GM19395 (cell line): ENCODE data around the gene UTP11.
"Not testable (repeated sequence)": the region's sequence is repeated elsewhere in the genome, so short reads cannot be mapped to it uniquely, and the experiment has no call there.

Source experiments
- ATAC-seq: cut with Tn5 transposase; IDR thresholded peaks from one replicate; pipeline ENCODE4 v1.9.1; 2021; ENCODE audit warnings: mild to moderate bottlenecking, moderate library complexity; ENCODE audit not compliant: unreplicated experiment

Gene UTP11

DNA sequence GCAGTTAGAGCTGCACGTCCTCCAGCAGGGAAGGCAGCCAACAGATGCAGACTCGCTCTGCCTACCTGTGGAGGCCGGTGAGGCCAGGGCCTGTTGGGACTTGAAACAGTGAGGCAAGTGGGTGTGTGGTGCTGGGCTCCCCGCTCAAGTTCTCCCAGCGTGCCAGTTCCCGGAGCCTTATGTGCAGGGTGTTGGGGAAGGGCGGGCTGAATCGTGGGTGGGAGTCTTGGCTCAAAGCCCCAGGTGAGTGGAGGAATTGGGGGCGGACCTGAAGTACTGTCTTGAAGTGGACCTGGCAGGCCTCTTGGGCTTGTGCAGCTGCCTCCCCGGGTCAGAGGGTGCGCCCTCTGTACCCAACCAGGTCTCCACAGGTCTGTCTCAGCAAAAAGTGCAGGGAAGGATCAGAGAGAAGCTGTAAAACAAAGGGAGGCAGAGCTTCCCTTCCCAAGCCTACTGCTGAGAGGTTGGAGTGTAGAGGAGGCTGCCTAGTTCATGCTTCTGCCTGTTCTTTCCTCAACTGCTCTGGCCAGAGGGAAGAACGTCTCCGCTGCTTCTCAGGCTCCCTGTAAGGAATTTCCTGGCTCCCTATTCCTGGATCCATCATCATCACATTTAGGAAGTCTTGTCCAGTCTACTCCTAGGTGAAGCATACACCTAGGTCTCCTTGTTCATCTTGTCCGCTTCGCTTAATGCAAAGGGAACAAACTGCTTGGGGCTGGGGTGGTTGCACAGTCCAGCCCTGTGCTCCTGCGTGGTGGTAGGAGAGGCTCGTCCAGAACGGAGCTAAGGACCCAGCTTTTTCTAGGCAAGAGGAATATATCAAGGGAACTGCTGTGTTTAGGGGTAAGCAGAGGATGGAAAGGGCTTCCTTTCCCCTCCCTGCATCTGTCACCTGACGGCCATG lies 14.9 kb downstream of the UTP11 start:
- no peak for ATAC-seq

DNA sequence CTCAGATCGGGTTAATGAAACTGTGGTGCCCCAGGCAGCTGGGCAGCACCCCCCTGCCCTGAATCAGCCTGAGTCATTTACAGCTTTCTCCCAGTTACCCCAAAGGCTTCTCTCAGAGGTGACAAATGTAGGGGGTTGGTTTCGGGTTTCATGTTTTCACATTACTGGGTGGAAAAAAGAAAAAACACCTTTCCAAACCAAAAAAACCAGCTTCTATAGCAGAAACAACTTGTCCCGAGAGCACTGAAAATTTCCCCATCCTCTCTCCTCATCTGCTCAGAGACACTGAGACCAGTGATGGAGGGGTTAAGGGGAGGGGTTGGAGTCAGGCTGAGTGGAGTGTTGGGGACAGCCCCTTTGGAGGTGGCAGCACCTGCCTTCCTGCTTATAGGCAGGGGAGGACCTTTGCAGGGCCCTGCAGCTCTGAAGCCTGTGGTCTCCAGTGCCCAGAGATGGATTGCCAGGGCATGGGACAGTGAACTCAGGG lies 15.6 kb downstream of the UTP11 start:
- ATAC-seq, result peak; percentile 75

DNA sequence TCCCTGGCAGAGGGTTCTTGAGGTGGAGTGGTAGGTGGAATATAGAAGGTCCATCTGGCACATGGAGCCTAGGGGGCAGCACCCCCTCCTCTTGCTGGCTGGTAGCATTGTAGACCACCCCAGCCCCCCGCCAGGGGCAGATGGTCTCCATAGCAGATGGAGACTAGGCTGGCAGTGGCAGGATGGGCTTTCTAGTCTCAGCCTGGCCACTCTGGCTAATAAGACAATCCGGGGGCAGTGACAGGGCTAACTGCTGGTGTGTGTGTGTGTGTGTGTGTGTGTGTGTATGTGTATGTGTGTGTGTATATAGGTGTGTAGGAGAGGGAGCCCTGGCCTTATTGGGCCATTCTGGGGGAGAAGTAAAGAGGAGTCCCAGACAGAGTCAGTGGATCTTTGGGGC lies 16.1 kb downstream of the UTP11 start:
- no peak for ATAC-seq

DNA sequence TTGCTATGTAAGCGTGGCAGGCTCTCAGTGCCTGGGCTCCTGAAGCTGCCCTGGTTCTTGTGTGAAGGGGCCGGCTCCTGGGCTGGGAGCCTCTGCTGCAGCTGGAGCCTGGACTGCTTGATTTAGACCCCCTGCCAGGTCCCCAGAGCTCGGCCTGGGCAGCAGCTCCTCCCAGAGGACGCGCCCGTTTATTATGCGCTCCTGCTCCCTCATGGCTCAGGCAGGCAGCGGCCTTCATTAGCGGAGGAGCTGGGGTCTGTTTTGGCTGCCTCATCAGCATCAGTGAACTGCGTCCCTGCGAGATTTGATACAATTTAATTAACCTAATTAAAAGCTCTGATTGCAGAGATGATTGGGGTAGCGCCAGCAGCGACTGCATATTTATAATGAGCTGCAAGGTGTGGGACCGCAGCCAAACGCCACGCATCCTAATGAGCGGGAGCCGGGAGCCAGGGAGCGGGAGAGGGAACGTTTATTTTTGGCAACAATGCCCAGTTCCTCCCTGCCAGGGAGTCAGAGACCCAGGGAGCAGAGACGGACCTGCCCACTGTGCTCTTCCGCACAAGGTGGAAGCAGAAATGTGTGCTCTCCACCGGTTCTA lies 16.6 kb downstream of the UTP11 start:
- ATAC-seq, result no peak

DNA sequence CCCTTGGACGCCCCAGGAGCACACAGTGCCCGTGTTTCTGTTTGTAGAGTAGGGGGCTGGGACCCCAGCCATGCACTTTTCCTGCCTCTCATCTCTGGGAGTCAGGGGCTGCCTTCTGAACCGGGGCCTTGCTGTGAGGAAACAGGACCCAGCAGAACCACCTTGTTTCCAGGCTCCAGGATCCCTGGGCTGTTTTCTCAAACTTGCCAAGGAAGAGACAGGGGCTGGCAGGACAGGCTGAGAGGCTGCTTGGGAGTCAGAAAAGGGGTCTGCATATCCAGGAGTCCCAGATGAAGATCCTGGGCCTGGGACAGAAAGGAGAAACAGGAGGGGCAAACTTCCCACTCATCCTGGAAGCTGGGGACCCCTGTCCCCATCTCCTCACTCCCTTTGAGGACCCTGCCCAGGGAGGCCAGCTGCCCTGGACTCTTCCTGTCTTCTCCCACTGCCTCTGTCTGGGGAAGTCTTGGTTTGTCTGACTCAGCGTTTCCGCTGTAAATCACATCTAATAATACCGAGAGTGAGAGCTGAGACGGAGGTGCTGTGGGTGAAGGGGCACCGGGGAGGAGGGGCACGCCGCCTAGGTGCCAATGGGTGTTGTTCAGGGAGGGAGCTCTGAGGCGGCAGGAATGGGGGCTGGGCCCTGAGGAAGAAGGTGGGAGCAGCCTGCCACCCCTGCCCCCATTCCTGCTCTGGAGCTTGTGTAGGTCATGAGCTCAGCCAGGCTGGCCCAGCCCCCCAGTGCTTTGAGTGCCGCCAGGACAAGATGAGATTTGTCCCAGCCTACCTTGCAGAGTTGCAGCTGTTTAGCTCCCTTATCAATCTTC lies 17.4 kb downstream of the UTP11 start:
- peak; percentile 45 for ATAC-seq

DNA sequence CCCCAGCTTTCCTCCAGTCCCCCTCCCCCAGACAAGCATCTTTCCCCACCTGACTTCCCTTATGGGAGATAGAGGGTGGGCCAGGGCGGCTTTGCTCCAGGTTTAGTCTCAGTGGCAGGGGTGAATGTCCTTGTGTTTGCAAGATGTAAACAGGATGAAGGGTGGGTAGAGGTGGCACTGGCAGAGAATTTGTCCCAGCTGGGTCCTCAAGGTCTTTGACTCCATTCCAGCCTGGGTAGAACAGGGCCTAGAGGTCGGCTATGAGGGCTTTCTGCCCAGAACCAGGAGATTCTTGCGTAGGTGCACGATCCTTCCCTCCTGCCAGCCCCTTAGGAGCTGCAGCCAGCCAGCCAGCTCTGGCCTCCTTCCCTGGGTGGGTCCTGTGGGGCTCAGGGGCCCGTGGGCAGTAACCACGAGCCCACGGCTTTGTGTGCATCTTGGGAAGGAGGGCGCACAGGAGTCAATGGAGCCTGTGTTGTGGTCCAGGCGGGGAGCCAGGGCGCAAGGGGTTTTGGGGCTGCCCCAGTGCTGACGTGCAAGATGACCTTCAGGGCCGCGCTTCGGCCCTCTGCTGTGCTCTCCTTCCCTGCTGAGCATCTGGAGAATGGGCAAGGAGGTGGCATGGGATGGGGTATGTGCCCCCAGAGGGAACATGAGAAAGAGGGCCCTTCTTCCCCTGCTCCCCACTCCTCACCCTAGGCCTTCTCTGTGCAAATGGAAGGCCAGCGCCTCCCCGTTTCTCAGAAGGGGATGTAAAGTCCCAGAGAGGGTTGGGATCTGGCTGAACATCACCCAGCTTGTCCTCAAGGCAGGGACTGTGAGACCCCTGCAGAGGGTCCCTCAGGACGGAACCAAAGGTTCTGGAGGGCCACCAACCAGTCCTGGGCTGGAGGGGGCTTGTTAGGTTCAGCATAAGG lies 18.3 kb downstream of the UTP11 start:
- no peak for ATAC-seq

DNA sequence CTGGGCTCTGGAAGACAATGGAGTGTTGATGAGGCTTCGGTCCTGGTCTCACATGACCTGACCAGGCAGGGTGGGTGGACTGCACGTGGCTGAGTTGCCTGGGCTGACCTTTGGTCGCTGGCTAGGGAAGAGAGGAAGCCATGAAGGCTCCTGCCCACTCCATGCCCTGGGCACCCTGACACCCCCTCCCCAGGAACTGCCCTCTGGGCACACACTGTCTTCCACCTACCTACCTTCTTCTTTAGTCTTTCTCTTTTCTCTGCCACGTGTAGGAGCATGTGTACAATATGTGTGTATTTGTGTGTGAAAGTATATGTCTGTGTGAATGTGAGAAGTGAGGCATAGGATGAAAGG lies 19.0 kb downstream of the UTP11 start:
- ATAC-seq, result no peak

DNA sequence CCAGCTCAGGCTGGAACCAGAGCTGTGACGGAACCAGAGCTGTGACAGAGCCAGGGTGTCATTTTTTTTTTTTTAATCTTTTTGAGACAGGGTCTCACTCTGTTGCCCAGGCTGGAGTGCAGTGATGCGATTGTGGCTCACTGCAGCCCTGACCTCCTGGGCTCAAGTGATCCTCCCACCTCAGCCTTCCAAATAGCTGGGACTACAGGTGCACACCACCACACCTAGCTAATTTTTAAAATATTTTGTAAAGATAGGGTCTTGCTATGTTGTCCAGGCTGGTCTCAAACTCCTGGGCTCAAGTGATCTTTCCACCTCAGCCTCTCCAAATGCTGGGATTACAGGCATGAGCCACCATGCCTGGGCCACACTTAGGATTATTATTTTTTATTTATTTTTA lies 20.5 kb downstream of the UTP11 start:
- not testable (repeated sequence) for ATAC-seq

DNA sequence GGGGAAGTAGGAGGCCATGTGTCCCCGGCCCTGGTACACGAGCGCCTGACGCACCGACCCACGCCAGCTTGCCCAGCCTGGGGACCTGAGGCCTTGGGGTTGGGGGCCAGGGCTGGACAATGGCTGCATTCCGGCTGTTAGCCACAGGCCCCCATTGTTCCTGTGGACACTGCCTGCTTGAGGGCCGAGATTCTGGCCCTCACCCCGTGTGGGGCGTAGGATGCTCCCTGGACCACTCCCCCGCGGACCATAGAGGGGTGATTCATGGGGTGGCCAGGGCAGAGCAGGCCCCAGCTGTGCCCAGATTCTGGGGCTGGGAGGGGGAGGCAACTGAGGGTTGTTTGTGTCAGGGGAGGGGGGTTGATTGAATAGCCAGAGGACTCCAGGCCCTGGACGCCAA lies 22.3 kb downstream of the UTP11 start:
- no peak for ATAC-seq

DNA sequence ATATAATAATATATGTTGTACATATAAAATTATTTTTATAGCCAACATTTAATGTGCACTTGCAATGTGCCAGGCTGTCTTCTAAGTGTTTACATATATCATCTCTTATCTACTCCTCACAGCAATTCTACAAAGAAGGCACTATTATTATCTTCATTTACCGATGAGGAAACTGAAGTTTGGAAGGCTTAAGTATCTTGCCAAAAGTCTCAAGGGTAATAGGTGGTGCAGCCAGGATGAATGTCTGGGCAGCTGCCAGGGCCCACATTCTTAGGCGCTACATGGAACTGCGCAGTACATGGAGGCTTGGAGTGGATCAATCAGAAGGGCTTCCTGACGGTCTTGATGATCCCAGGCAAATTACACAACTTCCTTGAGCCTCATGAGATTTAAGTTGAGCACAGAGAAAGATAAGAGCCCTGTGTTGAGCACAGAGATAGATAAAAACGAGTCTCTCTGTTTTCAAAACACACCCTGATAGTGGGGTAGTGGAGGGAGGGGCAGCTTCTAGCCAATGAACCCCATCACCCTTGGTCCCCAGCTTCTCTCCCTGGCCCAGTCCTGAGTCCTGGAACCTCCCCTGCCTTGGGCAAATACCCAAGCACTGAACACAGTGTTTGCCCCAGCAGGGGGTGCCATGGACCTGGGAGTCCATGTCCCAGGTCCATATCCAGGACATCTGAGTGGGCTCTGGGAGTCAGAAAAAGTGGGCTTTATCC lies 24.8 kb downstream of the UTP11 start:
- ATAC-seq, result no peak

DNA sequence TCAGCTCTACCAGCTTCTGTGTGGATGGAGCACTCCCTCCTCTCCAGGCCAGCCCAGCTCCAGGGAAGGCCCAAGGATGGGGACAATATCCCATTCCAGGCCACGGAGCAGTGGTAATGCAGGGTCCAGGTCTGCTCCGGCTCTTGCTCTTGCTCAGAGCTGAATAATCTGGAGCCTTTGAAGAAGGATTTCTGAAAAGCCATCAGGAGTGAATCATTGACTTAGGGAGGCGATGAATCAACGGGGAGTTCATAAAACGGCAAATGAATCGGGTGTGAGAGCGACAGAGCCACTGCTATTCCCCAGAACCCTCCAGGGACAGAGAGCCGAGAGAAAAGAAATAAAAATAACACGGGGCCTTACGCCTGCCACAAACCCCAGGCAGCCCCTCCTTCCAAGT lies 26.3 kb downstream of the UTP11 start:
- ATAC-seq, result no peak

DNA sequence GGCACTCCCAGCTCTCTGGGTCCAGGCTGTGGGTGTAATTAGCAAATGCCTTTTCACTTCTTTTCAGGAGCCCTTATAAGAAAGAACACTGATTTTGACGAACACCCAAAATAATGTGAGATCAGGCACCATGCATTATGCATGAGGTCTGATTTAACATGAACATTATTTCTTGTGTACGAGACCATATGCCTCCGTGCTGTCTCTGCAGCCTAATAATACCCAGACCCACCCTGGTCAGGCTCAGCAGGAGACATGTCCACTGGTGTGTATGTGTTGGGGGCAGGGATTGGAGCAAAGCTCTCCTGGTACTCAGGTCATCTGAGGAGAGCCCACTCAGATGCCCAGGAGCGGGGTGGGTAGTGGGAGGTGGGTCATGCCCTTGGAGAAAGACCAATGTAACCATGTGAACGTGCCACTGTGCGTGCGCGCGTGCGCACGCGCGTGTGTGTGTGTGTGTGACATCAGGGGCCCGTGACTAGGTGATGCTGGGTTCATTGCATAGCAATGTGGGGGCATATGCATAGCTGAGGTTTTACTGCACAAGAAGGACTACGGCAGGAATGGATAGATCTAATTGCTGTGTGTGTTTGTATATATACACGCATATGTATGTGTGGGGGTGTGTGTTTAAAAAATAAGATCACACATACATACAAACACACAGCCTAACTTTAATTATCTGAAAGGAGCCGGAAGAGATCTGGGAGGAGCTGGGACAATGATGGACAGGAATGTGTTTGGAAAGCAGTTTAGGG lies 27.0 kb downstream of the UTP11 start:
- no peak for ATAC-seq

DNA sequence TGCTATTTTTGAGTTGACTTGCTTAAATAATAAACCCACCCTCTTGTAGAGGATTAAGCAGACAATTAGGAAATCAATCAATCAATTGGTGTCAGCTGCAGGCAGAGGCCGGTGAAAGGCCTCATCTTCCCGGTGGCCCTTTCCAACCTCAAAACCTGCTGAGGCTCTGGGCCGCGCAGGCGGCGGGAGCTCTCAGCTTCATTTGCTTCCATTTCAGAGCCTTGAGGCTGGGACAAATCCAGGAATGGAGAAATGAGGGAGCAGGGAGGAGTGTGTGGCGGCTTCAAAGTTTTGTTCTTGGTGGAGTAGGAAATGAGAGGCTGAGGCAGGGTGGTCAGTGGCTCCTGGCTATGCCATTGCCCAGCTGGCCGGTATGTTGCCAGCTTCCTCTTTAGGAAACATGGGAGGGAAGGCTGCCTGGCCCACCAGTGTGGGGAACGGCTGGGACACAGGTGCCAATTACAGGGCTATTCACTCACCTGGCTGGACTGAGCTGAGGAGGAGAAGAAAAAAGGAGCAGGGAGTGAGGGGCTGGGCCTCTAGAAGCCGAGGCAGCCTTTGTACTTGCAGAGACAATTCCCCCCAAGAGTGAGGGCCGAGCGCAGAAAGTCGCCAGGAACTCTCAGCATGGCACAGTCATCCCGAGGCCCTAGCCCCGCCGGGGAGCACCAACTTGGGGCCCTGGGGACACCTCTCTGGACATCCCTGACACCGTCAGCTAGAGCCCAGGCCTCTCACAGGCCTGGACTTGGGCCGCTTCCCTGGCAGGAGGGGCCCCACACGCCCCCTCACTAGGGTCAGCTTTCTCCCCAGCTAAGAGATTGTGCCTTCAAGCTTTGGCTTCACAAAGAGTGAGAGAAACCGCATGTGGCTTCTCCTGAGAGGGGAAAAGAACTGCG lies 29.7 kb downstream of the UTP11 start:
- ATAC-seq, result no peak

DNA sequence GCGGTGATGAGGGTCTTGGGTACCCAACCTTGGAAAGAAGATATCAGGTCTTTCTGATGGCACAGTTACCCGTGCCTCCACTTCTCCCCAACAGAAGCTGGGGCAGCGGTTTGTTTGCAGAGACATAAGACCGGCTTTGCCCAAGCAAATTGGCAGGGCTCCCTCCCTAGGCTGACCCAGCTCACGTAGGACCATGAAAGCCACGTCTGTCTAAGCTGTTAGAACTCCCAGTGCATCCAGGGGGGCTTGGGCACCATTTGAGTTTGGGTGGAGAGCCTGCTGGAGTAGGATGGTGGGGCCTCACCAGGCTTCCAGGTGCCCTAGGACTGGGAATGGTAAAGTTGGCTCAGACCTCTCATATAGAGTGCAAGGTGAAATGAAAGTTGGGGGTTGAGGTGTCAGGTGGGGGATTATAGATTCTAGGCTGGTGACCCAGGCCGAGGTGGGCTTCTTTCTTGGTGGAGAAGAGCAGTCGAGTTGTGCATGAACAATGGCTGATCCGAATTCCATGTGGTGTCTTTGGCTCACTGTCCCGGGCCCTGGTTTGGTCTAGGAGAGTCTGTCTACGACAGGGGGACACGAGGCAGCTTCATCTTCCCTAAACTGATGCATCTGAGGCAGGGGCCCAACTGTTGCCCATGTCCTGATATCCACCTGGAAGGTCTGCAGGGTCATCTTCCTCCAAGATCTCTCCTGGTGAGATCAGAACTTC lies 30.7 kb downstream of the UTP11 start:
- ATAC-seq, result no peak

DNA sequence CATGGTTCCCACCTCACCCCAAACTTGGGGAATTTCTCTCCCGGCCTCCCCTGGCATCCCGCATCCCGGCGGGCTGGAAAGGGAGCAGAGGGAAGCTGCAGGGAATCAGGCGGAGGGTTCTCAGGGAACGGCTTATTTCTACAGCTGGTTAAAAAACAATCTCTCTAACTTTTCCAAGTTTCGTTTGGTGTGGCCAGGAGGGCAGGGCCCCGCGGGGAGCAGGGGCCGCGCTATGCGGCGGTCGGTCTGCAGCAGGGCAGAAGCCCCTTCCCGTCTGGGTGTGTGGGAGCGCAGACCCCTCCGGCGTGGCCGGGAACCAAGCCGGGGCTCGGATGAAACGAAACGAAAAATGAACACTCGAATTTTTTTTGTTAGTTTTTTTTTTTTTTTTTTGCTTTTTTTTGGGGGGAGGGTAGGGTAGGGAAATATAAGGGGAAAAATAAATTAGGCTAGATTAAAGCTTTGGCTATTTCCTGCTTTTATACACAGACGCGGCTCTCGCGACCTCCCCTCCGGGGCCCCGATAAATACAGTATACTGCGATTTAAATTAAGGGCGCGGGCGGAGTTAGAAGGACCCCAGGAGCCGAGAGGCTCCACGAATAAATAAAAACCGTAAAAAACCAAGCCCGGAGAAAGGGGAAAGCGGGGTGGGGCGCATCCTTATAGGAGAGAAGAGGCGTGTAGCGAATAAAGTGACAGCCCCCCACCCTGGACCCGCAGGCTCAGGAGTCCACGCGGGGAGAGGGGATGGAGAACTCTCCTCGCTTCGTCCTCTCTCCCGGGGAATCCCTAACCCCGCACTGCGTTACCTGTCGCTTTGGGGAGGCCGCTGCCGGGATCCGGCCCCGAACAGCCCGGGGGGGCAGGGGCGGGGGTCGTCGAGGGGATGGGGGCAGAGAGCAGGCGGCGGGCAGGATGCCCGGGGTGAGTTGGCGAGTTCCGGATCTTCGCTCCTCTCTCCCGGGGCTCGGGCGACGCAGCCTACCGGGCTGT lies 32.0 kb downstream of the UTP11 start:
- no peak for ATAC-seq
